Measurements from ENCODE around the gene MAP4K4.

- TF ChIP-seq, protein P1, sequence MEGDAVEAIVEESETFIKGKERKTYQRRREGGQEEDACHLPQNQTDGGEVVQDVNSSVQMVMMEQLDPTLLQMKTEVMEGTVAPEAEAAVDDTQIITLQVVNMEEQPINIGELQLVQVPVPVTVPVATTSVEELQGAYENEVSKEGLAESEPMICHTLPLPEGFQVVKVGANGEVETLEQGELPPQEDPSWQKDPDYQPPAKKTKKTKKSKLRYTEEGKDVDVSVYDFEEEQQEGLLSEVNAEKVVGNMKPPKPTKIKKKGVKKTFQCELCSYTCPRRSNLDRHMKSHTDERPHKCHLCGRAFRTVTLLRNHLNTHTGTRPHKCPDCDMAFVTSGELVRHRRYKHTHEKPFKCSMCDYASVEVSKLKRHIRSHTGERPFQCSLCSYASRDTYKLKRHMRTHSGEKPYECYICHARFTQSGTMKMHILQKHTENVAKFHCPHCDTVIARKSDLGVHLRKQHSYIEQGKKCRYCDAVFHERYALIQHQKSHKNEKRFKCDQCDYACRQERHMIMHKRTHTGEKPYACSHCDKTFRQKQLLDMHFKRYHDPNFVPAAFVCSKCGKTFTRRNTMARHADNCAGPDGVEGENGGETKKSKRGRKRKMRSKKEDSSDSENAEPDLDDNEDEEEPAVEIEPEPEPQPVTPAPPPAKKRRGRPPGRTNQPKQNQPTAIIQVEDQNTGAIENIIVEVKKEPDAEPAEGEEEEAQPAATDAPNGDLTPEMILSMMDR (IDR thresholded peaks at IDR 0.05; ENCODE audit: insufficient read depth, low read length, poor library complexity, severe bottlenecking): no peak
- no peak for TF ChIP-seq EZH2phosphoT487 (conservative IDR thresholded peaks at IDR 0.05; ENCODE audit: low read length)
Observed at GRCh38 chr2:101830555-101830954, 133.0 kb downstream of the MAP4K4 start.
